Measurements from ENCODE around the gene HILPDA. TPM values are rescaled to one million over a fixed set of nuclear protein-coding genes. Genes with fewer than 3 reads are reported as not detected.

The HILPDA gene
- total and polyA plus RNA-seq, 9 of the 15 experiments (the other 6 are each of a cell fraction or from before 2014, with no cell fraction given): 8.3 to 71.8 (median 23.5) TPM

GRCh38 chr7:128408709-128409595, 46.7 kb upstream of the HILPDA start (continued):
- TF ChIP-seq E2F6 (IDR thresholded peaks at IDR 0.05; ENCODE audit: borderline replicate concordance in 1 of 2, extremely low read depth in 1 of 2, insufficient read depth in 1 of 2, insufficient read length in 1 of 2, low read depth in 1 of 2, low read length in 1 of 2, poor library complexity in 1 of 2, severe bottlenecking in 1 of 2) (no peak), STAT6 (CRISPR knock-in tag; IDR thresholded peaks at IDR 0.05) (no peak), SP2 (IDR thresholded peaks at IDR 0.05; ENCODE audit: extremely low read depth, low read depth, low read length, poor library complexity, severe bottlenecking) (no peak), PURB (CRISPR knock-in tag; IDR thresholded peaks at IDR 0.05; ENCODE audit: low read depth) (no peak), SMARCA4 (IDR thresholded peaks at IDR 0.05) (0 out of 2 replicates have a peak, but pooled peaks have one; percentile 28), CLOCK (CRISPR knock-in tag; IDR thresholded peaks at IDR 0.05; ENCODE audit: borderline replicate concordance) (no peak), ZNF639 (CRISPR knock-in tag; conservative IDR thresholded peaks at IDR 0.05 in 1 of 2, IDR thresholded peaks at IDR 0.05 in 1 of 2) (no peak), CREB1 (IDR thresholded peaks at IDR 0.05) (no peak), CREB1 (CRISPR knock-in tag; IDR thresholded peaks at IDR 0.05) (peak; percentile 20; the same call in 1 of the 2 replicates), RFX1 (IDR thresholded peaks at IDR 0.05) (no peak), SRSF3 (IDR thresholded peaks at IDR 0.05; ENCODE audit: insufficient read depth, low read length) (no peak), PREB (CRISPR knock-in tag; IDR thresholded peaks at IDR 0.05) (0 out of 2 replicates have a peak, but pooled peaks have one; percentile 77), SFPQ (IDR thresholded peaks at IDR 0.05; ENCODE audit: low read depth, low read length) (no peak)

Measured in K562 (cell line).